Right atrium auricular region (tissue), 2 donors: ENCODE results near the gene MEPE. TPM values are rescaled to one million over a fixed set of nuclear protein-coding genes. Genes with fewer than 3 reads are reported as not detected.

Source experiments
- DNase-seq: peaks from one replicate; pipeline ENCODE4 v3.0.0-alpha.2; 2019; ENCODE audit warnings: low spot score
- H3K27ac ChIP-seq, 2 donors: fragments of 200-600 bp; sonication (generic); 1 replicate in 1 of 2; 2 replicates in 1 of 2; pipeline ENCODE4 v1.5.1; 2016 to 2019
- H3K27me3 ChIP-seq, 2 donors: fragments of 200-600 bp; sonication (generic); one replicate each; pipeline versions ENCODE4 v1.5.1 to v1.6.0; 2017 to 2019
- H3K36me3 ChIP-seq: fragments of 200-600 bp; sonication (generic); one replicate; pipeline ENCODE4 v1.5.1; 2016
- H3K4me1 ChIP-seq, 2 donors: fragments of 200-600 bp; sonication (generic); one replicate each; pipeline versions ENCODE4 v1.5.1 to v1.6.0; 2017 to 2019
- H3K4me3 ChIP-seq, 2 donors: fragments of 200-600 bp; sonication (generic); 1 replicate in 1 of 2; 2 replicates in 1 of 2; pipeline ENCODE4 v1.5.1; 2017 to 2019; ENCODE audit warnings: mild to moderate bottlenecking in 1 of 2, moderate library complexity in 1 of 2
- H3K9me3 ChIP-seq, 2 donors: fragments of 200-600 bp; sonication (generic); one replicate each; pipeline ENCODE4 v1.5.1; 2019
- CTCF ChIP-seq, 2 donors: fragments of 200-600 bp; sonication (generic); IDR thresholded peaks; one replicate each; pipeline ENCODE4 v1.5.1; 2019; ENCODE audit warnings: antibody characterized with exemption in 2 of 2
- total RNA-seq, 2 donors: library from RNA; depleted of rRNA; stranded (reverse); fragments of >200 nt; gene quantifications; one replicate each; pipeline ENCODE4 v1.1.0, GENCODE V29; 2016

MEPE gene
- total RNA-seq, 2 donors from 2014 or later = not detected

DNA sequence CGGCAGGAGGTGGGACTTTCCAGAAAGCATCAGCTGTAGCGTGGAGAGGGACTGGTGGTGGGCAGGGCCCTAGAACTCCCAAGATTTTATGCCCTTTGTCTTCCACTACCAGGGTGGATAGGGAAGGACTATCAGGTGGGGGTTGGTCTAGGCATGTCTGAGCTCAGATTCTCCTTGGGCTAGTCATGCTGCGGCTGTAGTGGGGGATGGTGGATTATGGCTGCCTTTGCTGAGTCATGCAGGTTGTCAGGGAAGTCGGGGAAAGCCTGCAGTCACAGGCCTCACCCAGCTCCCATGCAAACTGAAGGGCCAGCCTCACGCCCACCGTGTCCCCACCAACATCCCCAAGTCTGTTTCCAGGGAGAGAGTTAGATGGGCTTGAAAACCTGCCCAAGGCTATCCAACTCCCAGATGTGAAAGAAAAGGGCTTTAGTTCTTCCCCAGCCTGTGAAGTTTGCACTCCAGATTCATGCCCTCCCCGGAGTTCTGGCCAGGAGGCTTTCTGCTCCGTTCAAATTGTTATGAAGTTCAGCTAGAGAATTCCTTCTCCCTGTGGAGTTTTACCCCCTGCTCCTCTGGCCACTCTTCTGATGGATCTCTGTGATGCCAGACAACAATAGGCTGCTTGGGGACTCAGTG is 13.4 kb upstream of the MEPE start:
- no peak overlapping the region for H3K4me3 ChIP-seq
- no peak overlapping the region for H3K27ac ChIP-seq
- DNase-seq = no peak
- no peaks in the 10 kb centered on the region for H3K9me3 ChIP-seq
- no peaks in the 10 kb centered on the region for H3K27me3 ChIP-seq
- no peaks in the 10 kb centered on the region for H3K36me3 ChIP-seq
- no peaks in the 10 kb centered on the region for H3K4me1 ChIP-seq
- TF ChIP-seq CTCF (IDR thresholded peaks at IDR 0.05) = no peak

GRCh38 chr4:87823200-87823599 is 9.6 kb upstream of the MEPE start:
- no peak overlapping the region for H3K27ac ChIP-seq
- H3K4me3 ChIP-seq = no peak overlapping the region
- peaks cover 0 to 3% of the 10 kb centered on the region in 2 donors for H3K9me3 ChIP-seq
- H3K4me1 ChIP-seq = no peaks in the 10 kb centered on the region
- H3K27me3 ChIP-seq = no peaks in the 10 kb centered on the region
- TF ChIP-seq CTCF (IDR thresholded peaks at IDR 0.05) = no peak
- H3K36me3 ChIP-seq = no peaks in the 10 kb centered on the region
- no peak for DNase-seq

- Histone ChIP-seq H3K4me3 (no peak overlapping the region), H3K4me1 (no peaks in the 10 kb centered on the region), H3K27me3 (no peaks in the 10 kb centered on the region), H3K9me3 (peaks cover 0 to 3% of the 10 kb centered on the region in 2 donors), H3K36me3 (no peaks in the 10 kb centered on the region), H3K27ac (no peak overlapping the region)
- DNase-seq = no peak
- TF ChIP-seq CTCF (IDR thresholded peaks at IDR 0.05) = no peak
Measured at GRCh38 chr4:87823724-87824123, 9.0 kb upstream of the MEPE start.

- H3K4me3 ChIP-seq = no peak overlapping the region
- no peaks in the 10 kb centered on the region for H3K4me1 ChIP-seq
- peaks cover 0 to 3% of the 10 kb centered on the region in 2 donors for H3K9me3 ChIP-seq
- DNase-seq = no peak
- H3K27ac ChIP-seq = no peak overlapping the region
- no peak for TF ChIP-seq CTCF (IDR thresholded peaks at IDR 0.05)
- H3K27me3 ChIP-seq = no peaks in the 10 kb centered on the region
- H3K36me3 ChIP-seq = no peaks in the 10 kb centered on the region
Measured at GRCh38 chr4:87824352-87824751, 8.4 kb upstream of the MEPE start.

GRCh38 chr4:87834401-87834800 is 1.6 kb downstream of the MEPE start:
- Histone ChIP-seq H3K27ac (no peak overlapping the region), H3K4me1 (peaks cover 0 to 5% of the 10 kb centered on the region in 2 donors), H3K9me3 (no peaks in the 10 kb centered on the region), H3K27me3 (no peaks in the 10 kb centered on the region), H3K36me3 (no peaks in the 10 kb centered on the region), H3K4me3 (no peak overlapping the region)
- no peak for TF ChIP-seq CTCF (IDR thresholded peaks at IDR 0.05)
- DNase-seq = no peak

- Histone ChIP-seq H3K27me3 (no peaks in the 10 kb centered on the region), H3K36me3 (no peaks in the 10 kb centered on the region), H3K27ac (no peak overlapping the region), H3K4me1 (peaks cover 0 to 5% of the 10 kb centered on the region in 2 donors), H3K9me3 (no peaks in the 10 kb centered on the region), H3K4me3 (no peak overlapping the region)
- TF ChIP-seq CTCF (IDR thresholded peaks at IDR 0.05) = no peak
- DNase-seq = no peak
Measured at GRCh38 chr4:87835197-87835596, 2.4 kb downstream of the MEPE start.
